Measurements from ENCODE around the gene AHDC1. TPM values are rescaled to one million over a fixed set of nuclear protein-coding genes. Genes with fewer than 3 reads are reported as not detected.

AHDC1 gene
- total RNA-seq, 1 donor from 2014 or later: 124 TPM

DNA sequence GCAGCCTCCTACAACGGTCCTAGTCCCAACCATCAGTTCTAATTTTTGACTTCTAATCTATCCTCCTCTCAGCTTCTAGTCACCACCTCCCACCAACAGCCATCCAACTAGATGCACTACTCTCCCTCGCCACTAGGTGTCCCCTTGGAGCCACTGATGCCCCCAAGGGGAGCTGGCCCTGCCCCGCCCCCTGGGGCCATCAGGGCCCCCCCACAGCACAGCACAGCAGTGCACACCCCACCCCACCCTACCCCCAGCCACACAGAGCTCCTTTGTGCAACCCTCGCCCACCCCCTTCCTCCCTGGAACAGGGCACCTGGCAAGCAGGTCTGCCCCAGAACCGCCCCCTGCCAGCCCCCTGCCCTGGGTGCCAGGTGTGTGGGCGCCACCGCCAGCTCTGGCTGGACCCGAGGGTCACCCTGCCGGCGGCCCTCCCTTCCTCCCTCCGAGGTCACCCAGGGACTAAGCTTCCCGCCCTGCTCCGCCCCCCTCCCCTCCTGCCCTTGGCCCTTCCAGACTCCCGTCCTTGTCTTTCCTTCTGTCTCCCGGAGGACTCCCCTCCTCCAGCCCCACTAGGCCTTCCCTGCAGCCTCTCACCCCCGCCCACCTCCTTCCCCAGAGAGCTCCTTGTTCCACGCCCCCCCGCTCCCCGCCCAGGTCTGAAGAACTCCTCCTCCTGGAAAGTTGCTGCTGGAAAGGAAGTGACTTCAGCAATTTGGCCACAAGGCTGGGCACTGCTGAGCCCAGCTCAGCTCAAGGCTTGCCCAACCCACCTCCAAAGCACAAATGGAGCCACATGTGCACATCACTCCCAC is 47.0 kb downstream of the AHDC1 start:
- TF ChIP-seq, protein P1, sequence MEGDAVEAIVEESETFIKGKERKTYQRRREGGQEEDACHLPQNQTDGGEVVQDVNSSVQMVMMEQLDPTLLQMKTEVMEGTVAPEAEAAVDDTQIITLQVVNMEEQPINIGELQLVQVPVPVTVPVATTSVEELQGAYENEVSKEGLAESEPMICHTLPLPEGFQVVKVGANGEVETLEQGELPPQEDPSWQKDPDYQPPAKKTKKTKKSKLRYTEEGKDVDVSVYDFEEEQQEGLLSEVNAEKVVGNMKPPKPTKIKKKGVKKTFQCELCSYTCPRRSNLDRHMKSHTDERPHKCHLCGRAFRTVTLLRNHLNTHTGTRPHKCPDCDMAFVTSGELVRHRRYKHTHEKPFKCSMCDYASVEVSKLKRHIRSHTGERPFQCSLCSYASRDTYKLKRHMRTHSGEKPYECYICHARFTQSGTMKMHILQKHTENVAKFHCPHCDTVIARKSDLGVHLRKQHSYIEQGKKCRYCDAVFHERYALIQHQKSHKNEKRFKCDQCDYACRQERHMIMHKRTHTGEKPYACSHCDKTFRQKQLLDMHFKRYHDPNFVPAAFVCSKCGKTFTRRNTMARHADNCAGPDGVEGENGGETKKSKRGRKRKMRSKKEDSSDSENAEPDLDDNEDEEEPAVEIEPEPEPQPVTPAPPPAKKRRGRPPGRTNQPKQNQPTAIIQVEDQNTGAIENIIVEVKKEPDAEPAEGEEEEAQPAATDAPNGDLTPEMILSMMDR (IDR thresholded peaks at IDR 0.05): peak; percentile 98
- H3K36me3 Mint-ChIP-seq (ENCODE audit: unreplicated experiment): peaks cover 18% of the 10 kb centered on the region
- no peaks in the 10 kb centered on the region for H3K27me3 Mint-ChIP-seq (ENCODE audit: unreplicated experiment)
- H3K9me3 Mint-ChIP-seq (ENCODE audit: unreplicated experiment): no peaks in the 10 kb centered on the region
- peaks cover 75% of the 10 kb centered on the region for H3K4me1 Mint-ChIP-seq (ENCODE audit: unreplicated experiment)
- peak overlapping the region; percentile 91 for H3K27ac Mint-ChIP-seq (ENCODE audit: unreplicated experiment)
- H3K4me3 Mint-ChIP-seq (ENCODE audit: unreplicated experiment): peak overlapping the region; percentile 50
- peak; percentile 98 for DNase-seq (ENCODE audit: extremely low spot score, unreplicated experiment)

DNA sequence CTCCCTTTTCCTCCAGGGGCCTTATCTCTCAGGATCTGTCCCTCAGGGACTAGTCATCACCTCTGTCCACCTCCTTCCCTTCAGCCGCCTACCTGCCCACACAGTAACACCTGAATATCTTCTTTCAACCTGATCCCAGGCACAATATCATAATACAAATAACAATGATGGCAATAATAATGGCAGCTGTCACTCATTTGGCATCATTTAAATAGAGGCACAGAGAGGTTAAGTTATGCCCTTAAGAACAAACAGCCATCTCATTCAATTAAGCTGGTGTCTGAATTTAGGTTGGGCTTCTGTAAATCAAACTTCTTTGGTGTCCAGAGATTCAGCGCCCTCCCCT is 47.5 kb downstream of the AHDC1 start:
- peak overlapping the region; percentile 50 for H3K4me3 Mint-ChIP-seq (ENCODE audit: unreplicated experiment)
- no peaks in the 10 kb centered on the region for H3K27me3 Mint-ChIP-seq (ENCODE audit: unreplicated experiment)
- no peak for DNase-seq (ENCODE audit: extremely low spot score, unreplicated experiment)
- TF ChIP-seq, protein P1 (IDR thresholded peaks at IDR 0.05): no peak
- no peaks in the 10 kb centered on the region for H3K9me3 Mint-ChIP-seq (ENCODE audit: unreplicated experiment)
- H3K36me3 Mint-ChIP-seq (ENCODE audit: unreplicated experiment): peaks cover 19% of the 10 kb centered on the region
- peak overlapping the region; percentile 91 for H3K27ac Mint-ChIP-seq (ENCODE audit: unreplicated experiment)
- peaks cover 69% of the 10 kb centered on the region for H3K4me1 Mint-ChIP-seq (ENCODE audit: unreplicated experiment)

DNA sequence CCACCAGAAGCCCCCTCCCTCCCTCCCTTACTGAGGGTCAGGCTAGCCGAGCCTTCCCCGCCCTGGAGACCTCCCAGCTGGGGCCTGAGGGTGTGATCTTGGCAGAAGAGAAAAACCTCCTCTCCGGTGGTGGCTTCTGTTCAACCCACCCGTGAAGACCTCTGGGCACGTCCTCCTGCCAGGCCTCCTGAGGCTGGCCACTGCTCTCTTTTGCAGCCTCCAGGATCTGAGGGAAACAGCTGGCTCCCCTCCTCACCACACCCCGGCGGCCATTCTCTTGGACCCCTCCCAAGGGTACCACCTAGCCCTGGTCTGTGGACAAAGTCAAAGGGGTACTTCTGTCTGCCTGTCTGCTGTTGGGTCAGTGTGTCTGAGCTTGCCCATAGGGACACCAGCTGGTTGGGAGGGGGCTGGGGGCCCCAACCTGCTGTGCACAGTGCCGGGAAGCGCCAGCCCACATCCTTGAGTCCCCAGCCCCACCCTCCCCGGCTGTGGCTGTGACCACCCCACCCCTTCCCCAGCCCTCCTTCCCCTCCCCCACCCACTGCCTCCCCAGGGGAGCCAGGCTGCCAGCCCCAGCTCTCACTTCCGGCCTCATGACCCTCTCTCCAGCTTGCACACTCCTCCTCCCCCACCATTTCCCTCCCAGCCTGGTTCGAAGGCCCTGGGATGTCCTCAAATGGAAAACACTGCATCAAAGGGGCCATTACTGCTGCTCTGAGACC is 48.1 kb downstream of the AHDC1 start:
- peak overlapping the region; percentile 91 for H3K27ac Mint-ChIP-seq (ENCODE audit: unreplicated experiment)
- no peaks in the 10 kb centered on the region for H3K9me3 Mint-ChIP-seq (ENCODE audit: unreplicated experiment)
- TF ChIP-seq, protein P1 (IDR thresholded peaks at IDR 0.05): no peak
- DNase-seq (ENCODE audit: extremely low spot score, unreplicated experiment): peak; percentile 91
- peaks cover 21% of the 10 kb centered on the region for H3K36me3 Mint-ChIP-seq (ENCODE audit: unreplicated experiment)
- peaks cover 64% of the 10 kb centered on the region for H3K4me1 Mint-ChIP-seq (ENCODE audit: unreplicated experiment)
- H3K27me3 Mint-ChIP-seq (ENCODE audit: unreplicated experiment): no peaks in the 10 kb centered on the region
- peak overlapping the region; percentile 47 for H3K4me3 Mint-ChIP-seq (ENCODE audit: unreplicated experiment)

DNA sequence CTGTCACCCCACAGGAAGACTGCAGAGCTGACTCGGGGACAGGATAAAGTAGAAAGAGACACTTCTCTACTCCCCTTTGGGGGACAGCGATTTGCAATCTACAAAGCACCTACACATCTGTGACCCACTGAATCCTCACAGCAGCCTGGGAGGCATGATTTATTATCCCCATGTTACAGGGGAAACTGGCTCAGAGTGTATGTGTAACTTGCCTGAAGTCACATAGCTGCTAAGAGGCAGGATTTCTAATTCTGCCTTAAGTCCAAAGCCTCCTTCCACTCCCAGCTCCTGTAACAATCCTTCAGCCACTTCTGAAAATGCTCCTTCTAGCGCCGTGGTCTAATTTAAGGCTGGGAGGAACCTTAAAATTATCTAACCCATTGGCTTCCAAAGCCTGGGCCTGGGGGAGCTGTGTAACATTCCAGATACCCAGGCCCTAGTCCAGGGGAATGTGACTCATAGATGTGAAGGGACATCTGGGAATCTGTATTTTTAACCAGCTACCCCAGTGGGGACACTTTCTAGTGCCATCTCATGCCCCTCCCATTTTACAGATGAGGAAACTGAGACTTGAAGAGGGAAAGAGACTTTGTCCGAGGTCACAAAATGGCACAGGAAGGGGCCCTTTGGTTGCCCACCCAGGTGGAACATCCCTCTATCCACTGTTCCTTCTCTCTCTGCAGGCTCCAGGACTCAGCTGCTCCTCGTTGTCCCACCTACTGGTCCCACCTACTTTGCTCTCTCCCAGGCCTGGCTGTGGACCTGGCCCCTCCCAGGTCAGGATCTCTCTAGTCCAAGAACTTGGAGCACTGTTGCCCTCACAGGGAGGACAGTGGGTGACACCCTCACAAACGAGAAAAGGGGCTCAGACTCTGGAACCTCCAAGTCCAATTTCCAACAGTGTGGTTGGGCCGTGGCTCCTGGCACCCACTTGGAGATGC is 48.9 kb downstream of the AHDC1 start:
- Mint-ChIP-seq H3K36me3 (ENCODE audit: unreplicated experiment) (peaks cover 21% of the 10 kb centered on the region), H3K27me3 (ENCODE audit: unreplicated experiment) (no peaks in the 10 kb centered on the region), H3K9me3 (ENCODE audit: unreplicated experiment) (no peaks in the 10 kb centered on the region), H3K4me1 (ENCODE audit: unreplicated experiment) (peaks cover 55% of the 10 kb centered on the region), H3K4me3 (ENCODE audit: unreplicated experiment) (no peak overlapping the region), H3K27ac (ENCODE audit: unreplicated experiment) (peak overlapping the region; percentile 91)
- TF ChIP-seq, protein P1 (IDR thresholded peaks at IDR 0.05): no peak
- no peak for DNase-seq (ENCODE audit: extremely low spot score, unreplicated experiment)
